GM18861 (cell line): Measurements from ENCODE around the gene ATL1.
"Not testable (repeated sequence)": the region's sequence is repeated elsewhere in the genome, so short reads cannot be mapped to it uniquely, and the experiment has no call there.

Experiments used
- ATAC-seq: cut with Tn5 transposase; IDR thresholded peaks from one replicate; pipeline ENCODE4 v1.9.1; 2021; ENCODE audit not compliant: unreplicated experiment

Gene ATL1

DNA sequence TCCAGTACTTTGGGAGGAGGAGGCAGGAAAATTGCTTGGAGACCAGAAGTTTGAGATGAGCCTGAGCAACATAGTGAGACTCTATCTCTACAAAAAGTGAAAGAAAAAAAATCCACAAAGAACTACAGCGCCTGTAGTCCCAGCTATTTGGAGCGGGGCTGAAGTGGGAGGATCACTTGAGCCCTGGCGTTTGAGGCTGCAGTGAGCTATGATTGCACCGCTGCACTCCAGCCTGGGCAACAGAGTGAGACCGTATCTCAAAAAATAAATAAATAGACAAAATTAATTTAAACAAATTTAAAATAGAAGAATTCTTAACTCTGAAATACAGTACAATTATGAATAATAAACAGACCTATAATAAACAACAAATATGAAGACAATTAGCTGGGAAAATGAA, 40.9 kb downstream of the ATL1 start:
- ATAC-seq, result no peak

- ATAC-seq, result no peak
Measured at GRCh38 chr14:50601394-50601793, 41.4 kb downstream of the ATL1 start.

- no peak for ATAC-seq
Measured at GRCh38 chr14:50602035-50602434, 42.1 kb downstream of the ATL1 start.

DNA sequence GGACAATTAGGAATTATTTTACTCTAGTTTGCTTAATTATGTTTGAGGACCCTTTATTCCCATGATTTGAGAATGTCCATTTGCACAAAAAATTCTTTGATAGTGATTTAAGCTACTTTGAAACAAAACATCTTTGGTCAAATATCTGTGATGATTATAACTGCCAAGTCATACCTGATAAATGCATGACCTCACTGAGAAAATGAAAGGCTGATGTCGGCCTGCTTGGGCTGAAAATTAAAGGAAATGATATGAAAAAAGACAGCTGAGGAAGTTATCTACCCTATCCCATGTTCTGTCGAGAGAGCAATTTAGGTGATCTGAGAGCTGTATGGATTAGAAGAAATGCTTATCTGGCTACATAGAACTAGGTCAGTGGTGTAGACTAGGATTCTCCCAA, 43.6 kb downstream of the ATL1 start:
- no peak for ATAC-seq

DNA sequence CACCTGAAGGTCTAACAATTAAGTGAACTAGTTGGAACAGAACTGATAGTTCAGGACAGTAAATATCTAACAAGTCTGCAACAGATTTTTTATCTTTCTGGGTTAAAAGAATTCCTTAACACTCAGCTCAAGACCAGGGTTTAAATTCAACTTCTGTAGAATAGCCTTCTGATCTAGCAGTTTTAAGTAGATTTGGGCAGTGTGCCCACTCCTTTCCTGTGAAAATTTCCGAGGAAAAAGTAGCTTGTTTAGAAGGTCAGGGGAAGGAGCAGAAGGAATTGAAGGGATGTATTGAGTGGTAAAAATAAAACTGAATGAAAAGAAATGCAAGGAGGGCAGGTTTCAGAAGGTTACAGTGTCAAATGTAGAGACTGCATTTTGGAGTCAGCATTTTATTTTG, 45.8 kb downstream of the ATL1 start:
- no peak for ATAC-seq

DNA sequence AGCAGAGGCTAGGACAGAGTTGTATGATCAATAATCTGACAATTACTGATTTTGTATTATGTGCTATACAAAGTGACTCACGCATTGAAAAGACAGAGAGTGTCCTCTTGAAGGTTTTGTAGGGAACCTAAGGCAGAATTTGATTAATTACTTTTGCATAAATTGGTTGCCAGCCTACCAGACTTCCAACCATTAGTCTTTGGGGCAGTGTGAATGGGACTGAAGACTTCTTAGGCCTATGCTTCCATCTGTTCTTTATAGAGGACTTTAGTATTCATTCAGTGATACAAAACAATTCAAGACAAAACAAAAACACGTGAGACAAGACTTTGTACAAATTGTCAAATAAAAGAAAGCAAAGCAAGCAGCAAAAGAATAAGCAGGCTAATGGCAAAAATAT, 46.5 kb downstream of the ATL1 start:
- ATAC-seq, result no peak

DNA sequence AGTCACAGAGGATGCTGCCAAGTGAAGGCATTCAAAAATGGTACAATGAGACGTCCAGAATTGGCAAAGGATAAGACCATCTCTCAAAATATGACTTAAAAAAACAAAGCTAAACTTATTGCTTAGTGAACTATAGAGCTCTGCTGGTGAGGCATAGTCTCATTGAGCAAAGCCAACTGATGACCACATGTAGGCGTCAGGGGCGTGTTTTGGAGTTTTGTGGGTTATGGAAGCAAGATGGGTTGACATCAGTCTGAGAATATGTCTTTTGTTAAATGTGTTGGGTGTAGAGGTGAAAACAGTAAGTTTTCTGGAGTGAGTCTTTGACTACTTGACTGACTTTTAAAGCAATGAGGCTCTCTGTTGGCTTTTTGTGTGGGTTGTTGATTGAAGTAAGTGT, 47.2 kb downstream of the ATL1 start:
- no peak for ATAC-seq

DNA sequence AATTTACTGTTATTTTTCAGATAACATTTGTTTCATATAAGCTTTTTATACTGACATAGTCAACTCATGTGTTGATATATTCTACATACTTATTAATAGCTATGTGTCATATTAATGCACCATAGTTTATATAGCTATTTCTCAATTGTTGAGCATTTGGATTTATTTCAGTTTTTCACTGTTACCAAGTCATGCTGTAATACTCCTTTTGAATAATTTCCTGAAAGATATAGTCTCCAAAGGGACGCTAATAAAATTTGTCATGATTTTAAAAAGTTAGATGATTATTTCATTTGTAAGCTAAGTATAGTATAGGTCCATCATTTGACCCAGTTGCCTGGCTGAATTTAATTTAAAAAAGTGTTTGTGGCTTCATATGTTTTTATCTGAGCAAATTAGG, 47.8 kb downstream of the ATL1 start:
- ATAC-seq, result no peak

GRCh38 chr14:50608302-50608851, 48.4 kb downstream of the ATL1 start:
- ATAC-seq, result no peak

DNA sequence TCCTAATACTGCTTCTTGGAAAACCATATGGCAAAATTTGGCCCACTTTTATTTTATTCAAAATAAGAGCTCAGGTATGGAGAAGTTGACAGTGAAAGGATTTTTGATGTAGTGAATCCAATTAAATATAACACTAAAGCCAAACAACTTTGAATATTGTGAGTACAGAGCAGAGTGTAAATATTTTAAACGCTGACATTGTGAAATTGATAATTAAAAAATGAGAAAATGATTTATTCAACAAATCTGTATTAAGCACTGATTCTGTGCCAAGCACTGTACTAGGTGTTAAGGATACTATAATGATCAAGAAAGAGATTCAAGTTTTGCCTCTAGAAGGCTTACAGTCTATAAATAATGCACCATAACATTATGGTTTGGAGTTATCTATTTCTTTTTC, 50.5 kb downstream of the ATL1 start:
- ATAC-seq, result no peak

DNA sequence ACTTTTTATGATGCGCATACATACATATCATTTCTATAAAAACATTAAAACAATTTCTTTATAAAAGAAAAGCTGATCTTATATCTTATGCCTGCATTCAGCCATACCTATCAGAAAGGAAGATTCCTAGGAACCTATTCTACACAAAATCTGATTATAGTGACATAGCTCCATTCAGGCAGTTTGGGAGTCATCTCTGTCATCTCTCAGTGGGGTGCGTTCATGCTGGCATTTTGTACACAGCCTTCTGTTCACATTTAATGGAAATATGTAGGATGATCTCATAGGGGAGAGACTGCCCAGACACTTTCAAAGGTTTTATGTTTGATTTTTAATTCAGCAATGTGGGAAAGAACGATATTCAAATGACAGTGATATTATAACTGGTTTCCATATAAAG, 52.9 kb downstream of the ATL1 start:
- ATAC-seq, result no peak

GRCh38 chr14:50615056-50615455, 55.1 kb downstream of the ATL1 start:
- ATAC-seq, result no peak

GRCh38 chr14:50615552-50615951, 55.6 kb downstream of the ATL1 start:
- no peak for ATAC-seq

GRCh38 chr14:50616275-50616674, 56.3 kb downstream of the ATL1 start:
- ATAC-seq, result no peak

DNA sequence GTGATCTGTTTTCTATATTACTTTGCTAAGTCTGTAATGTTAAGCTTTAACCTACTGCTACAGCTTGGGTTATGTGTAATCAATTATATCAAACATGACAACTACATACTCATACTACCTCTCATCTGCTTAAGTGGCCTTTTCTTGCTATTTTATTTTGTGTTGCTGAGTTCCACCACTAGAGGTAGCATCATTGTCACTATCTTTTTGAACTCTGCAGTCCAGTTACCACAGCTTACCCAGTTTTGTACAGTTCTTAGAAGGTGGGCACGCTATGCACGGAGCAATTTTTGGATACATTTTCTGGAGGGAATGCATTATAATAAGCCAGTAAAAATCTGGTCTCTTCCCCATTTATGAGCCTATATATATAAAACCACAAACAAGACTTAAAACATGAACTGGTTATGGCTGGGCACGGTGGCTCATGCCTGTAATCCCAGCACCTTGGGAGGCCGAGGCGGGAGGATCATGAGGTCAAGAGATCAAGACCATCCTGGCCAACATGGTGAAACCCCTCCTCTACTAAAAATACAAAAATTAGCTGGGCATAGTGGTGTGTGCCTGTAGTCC, 59.7 kb downstream of the ATL1 start:
- no peak for ATAC-seq

DNA sequence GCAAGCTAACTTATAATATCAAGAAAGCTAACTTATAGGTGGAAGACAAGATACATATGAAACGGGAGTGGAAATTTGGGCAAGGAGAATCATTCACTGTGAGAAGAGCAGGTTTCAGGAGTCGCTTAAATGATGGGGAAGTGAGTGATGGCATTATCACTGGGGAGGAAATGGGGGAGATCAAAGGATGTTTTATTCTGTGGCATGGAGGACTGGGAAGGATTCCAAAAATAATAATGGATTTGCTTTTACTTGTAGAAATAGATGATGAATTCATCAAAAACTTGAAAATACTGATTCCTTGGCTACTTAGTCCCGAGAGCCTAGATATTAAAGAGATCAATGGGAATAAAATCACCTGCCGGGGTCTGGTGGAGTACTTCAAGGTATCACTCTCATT, 60.4 kb downstream of the ATL1 start:
- no peak for ATAC-seq

DNA sequence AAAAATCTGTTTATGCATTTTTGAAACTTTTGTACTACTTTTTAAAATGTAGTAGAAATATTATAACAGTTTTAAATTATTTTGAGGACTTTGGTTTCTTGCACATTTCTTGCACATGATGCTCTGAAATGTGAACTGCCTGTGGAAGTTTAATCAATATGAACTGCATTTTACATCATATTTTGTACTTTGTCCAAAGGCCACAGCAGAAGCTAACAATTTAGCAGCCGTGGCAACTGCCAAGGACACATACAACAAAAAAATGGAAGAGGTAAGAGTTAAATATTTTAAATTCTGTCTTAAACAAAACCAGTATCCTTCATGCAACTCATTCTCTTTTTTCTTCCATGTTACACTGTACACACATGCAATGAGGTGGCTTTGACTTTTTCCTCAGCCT, 63.0 kb downstream of the ATL1 start:
- ATAC-seq, result no peak

- ATAC-seq, result no peak
Measured at GRCh38 chr14:50624447-50624846, 64.5 kb downstream of the ATL1 start.

GRCh38 chr14:50624947-50625346, 65.0 kb downstream of the ATL1 start:
- ATAC-seq, result not testable (repeated sequence)

GRCh38 chr14:50631408-50631821, 71.5 kb downstream of the ATL1 start:
- no peak for ATAC-seq

DNA sequence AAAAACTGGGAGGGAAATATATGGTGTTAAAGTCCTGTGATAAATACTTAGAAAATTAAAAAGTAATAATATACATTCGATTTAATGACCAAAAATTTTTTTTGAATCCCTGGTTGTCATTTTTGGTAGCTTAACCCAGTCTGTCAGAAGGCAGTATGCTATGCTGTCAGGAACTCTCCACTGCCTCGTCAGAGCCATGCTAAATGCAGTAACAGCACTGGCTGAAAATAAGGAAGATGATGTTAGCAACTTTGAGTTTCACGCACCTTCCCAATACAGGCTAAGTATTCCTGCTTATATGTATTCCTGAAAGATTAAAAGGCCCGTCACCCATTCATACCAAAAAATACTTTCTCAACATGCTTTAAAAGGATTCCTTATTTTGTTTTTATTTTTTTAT, 74.0 kb downstream of the ATL1 start:
- ATAC-seq, result no peak

DNA sequence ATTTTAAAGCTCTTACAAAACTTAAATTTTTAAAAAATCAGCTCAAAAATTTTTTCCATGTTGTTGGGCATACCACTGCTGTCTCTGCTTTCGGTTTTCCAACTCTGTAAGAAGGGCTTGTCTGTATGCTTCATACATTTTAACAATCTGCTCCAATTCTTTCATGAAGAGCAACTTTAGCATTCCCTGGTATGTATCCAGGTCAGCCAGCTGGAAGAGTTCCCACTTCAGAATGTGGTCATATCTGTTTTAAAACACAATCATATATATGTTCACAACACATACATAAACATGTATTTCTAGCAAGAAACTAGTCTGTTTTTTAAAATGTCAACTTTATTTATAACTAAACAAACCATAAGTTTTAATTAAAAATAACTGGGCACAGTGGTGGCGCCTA, 75.2 kb downstream of the ATL1 start:
- ATAC-seq, result no peak

GRCh38 chr14:50647282-50647681, 87.3 kb downstream of the ATL1 start:
- peak; percentile 80 for ATAC-seq
